ENCODE measurements around the gene ULK1. TPM values are rescaled to one million over a fixed set of nuclear protein-coding genes. Genes with fewer than 3 reads are reported as not detected.
A peak's percentile ranks its signal among the peaks of the same experiment; 100 is the strongest.

ULK1 gene
- total RNA-seq, 1 donor from 2014 or later = 156 TPM

- intact Hi-C loops (cut with DNase I) = loop anchor here (1.0 to 10.0 kb wide), 3 partner anchors 191 to 595 kb away; partner anchors contain the start of genes DDX51 and NOC4L
- no peaks in the 10 kb centered on the region for H3K27me3 ChIP-seq
- DNase-seq (ENCODE audit: low spot score in 2 of 2) = no peak
Measured at GRCh38 chr12:131893605-131894312, 663 bp upstream of the ULK1 start.

GRCh38 chr12:131894981-131895639, 688 bp downstream of the ULK1 start:
- DNase-seq (ENCODE audit: low spot score in 2 of 2) = no peak
- intact Hi-C loops (cut with DNase I) = loop anchor here (1.0 to 10.0 kb wide), 4 partner anchors 183 to 594 kb away; partner anchors contain the start of genes DDX51, NOC4L and SFSWAP
- H3K27me3 ChIP-seq = no peaks in the 10 kb centered on the region
- H3K27ac ChIP-seq = peak overlapping the region; percentile 93
- H3K36me3 ChIP-seq = peaks cover 4 to 7% of the 10 kb centered on the region in 2 donors
- peaks cover 5 to 11% of the 10 kb centered on the region in 2 donors for H3K4me1 ChIP-seq
- peak overlapping the region; percentile 62 to 77 for H3K4me3 ChIP-seq
- no peaks in the 10 kb centered on the region for H3K9me3 ChIP-seq
- TF ChIP-seq, protein P1, sequence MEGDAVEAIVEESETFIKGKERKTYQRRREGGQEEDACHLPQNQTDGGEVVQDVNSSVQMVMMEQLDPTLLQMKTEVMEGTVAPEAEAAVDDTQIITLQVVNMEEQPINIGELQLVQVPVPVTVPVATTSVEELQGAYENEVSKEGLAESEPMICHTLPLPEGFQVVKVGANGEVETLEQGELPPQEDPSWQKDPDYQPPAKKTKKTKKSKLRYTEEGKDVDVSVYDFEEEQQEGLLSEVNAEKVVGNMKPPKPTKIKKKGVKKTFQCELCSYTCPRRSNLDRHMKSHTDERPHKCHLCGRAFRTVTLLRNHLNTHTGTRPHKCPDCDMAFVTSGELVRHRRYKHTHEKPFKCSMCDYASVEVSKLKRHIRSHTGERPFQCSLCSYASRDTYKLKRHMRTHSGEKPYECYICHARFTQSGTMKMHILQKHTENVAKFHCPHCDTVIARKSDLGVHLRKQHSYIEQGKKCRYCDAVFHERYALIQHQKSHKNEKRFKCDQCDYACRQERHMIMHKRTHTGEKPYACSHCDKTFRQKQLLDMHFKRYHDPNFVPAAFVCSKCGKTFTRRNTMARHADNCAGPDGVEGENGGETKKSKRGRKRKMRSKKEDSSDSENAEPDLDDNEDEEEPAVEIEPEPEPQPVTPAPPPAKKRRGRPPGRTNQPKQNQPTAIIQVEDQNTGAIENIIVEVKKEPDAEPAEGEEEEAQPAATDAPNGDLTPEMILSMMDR (IDR thresholded peaks at IDR 0.05) = no peak

More at GRCh38 chr12:131893605-131894312, 663 bp upstream of the ULK1 start:
- Histone ChIP-seq H3K36me3 (peaks cover 4 to 7% of the 10 kb centered on the region in 2 donors), H3K4me1 (peaks cover 5 to 11% of the 10 kb centered on the region in 2 donors), H3K9me3 (no peaks in the 10 kb centered on the region), H3K27ac (peak overlapping the region; percentile 93), H3K4me3 (peak overlapping the region; percentile 15 to 77)
- TF ChIP-seq, protein P1 (IDR thresholded peaks at IDR 0.05) = no peak

- Histone ChIP-seq H3K4me3 (peak overlapping the region; percentile 62 to 77), H3K27ac (peak overlapping the region; percentile 93), H3K27me3 (no peaks in the 10 kb centered on the region), H3K4me1 (peaks cover 5 to 15% of the 10 kb centered on the region in 2 donors), H3K36me3 (peaks cover 4 to 7% of the 10 kb centered on the region in 2 donors), H3K9me3 (no peaks in the 10 kb centered on the region)
- no peak for DNase-seq (ENCODE audit: low spot score in 2 of 2)
- TF ChIP-seq, protein P1 (IDR thresholded peaks at IDR 0.05) = no peak
- intact Hi-C loops (cut with DNase I) = loop anchor here (1.0 to 10.0 kb wide), 6 partner anchors 17 to 593 kb away; partner anchors contain the start of genes DDX51, EP400, NOC4L and PUS1
Measured at GRCh38 chr12:131895640-131896079, 1.2 kb downstream of the ULK1 start.

DNA sequence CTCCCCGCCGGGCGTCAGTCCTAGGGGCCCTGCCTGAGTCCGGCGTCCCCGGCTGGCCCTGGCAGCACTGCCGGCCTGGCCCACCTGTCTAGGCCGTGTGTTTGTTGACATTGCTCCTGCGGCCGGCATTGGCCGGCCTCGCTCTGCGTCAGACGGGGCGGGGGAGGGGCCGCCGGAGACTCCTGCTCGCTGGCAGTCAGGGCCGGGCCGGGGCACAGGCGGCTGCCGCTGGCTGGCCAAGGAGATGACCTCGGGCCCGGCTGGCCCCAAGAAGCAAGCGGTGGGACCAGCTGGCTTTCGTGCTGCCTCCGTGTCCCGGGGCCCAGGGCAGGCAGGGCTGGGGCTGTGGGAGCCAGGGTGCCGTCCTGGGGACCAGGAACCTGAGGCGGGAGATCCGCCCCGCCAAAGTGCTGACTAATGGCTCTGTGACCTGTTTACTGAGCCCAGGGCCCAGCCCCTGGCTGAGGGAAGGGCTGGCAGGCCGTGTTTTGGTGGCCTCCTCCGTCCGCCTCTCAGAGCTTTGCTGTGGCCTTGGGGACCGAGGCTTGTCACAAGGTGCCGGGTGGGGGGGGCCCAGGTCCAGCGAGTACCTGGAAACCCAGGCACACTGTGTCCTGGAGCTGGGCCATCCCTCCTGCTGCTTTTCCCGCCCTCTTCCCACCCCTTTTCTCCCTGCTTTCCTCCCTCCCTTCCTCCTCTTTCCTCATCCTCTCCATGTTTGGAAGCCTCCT, 1.8 kb downstream of the ULK1 start:
- intact Hi-C loops (cut with DNase I) = loop anchor here (1.0 to 10.0 kb wide), 5 partner anchors 16 to 249 kb away; partner anchors contain the start of genes DDX51, EP400, NOC4L and PUS1
- TF ChIP-seq, protein P1 (IDR thresholded peaks at IDR 0.05) = no peak
- Histone ChIP-seq H3K36me3 (peaks cover 4 to 7% of the 10 kb centered on the region in 2 donors), H3K9me3 (no peaks in the 10 kb centered on the region), H3K4me3 (peak overlapping the region; percentile 62 to 77), H3K4me1 (peaks cover 5 to 15% of the 10 kb centered on the region in 2 donors), H3K27ac (peak overlapping the region; percentile 93), H3K27me3 (no peaks in the 10 kb centered on the region)
- DNase-seq (ENCODE audit: low spot score in 2 of 2) = peak; percentile 84 to 96

GRCh38 chr12:131896811-131897270, 2.4 kb downstream of the ULK1 start:
- DNase-seq (ENCODE audit: low spot score in 2 of 2) = no peak
- intact Hi-C loops (cut with DNase I) = loop anchor here (1.0 to 10.0 kb wide), 5 partner anchors 15 to 248 kb away; partner anchors contain the start of genes DDX51, EP400, NOC4L and PUS1
- TF ChIP-seq, protein P1 (IDR thresholded peaks at IDR 0.05) = no peak

More at GRCh38 chr12:131896811-131897270, 2.4 kb downstream of the ULK1 start:
- peaks cover 5 to 18% of the 10 kb centered on the region in 2 donors for H3K4me1 ChIP-seq
- H3K4me3 ChIP-seq = peak overlapping the region; percentile 62 to 77
- H3K27ac ChIP-seq = peak overlapping the region; percentile 93
- H3K27me3 ChIP-seq = no peaks in the 10 kb centered on the region
- no peaks in the 10 kb centered on the region for H3K9me3 ChIP-seq
- peaks cover 4 to 7% of the 10 kb centered on the region in 2 donors for H3K36me3 ChIP-seq

Data from ascending aorta (tissue), 2 donors.